A673 (cell line): ENCODE measurements around the gene CEMIP. TPM values are rescaled to one million over a fixed set of nuclear protein-coding genes. Genes with fewer than 3 reads are reported as not detected.
"Not testable (repeated sequence)": the region's sequence is repeated elsewhere in the genome, so short reads cannot be mapped to it uniquely, and the experiment has no call there.

Experiments used
- BruUV-seq: library from RNA; stranded (reverse); fragments of 400-500 nt; replicated peaks from 2 replicates; lab custom pipeline; 2021; lab: Mats Ljungman, UMichigan
- CTCF ChIA-PET: fragments of 300-600 bp; sonication (Branson Sonifier 250); formaldehyde crosslinking; loops from one replicate; lab custom pipeline; 2022; ENCODE audit warnings: antibody characterized with exemption; lab: Charles Lee
- POLR2A ChIA-PET: fragments of 300-600 bp; sonication (Branson Sonifier 250); formaldehyde crosslinking; loops from one replicate; lab custom pipeline; 2022; ENCODE audit warnings: antibody characterized with exemption; ENCODE audit not compliant: low non-redundant PET; lab: Charles Lee
- DNase-seq: peaks from one replicate; pipeline ENCODE4 v3.0.0-alpha.2; 2015; ENCODE audit warnings: low spot score
- H3K27ac ChIP-seq: fragments of 200-600 bp; sonication (generic); 2 replicates; pipeline ENCODE4 v1.5.1; 2016; ENCODE audit warnings: mixed run types, low read depth, mild to moderate bottlenecking, mixed read lengths, antibody characterized with exemption, low read length; ENCODE audit not compliant: poor library complexity, severe bottlenecking
- H3K27me3 ChIP-seq: fragments of 200-600 bp; sonication (generic); replicated peaks from 2 replicates; pipeline ENCODE4 v1.6.1; 2017; ENCODE audit warnings: mixed run types, low read depth, mild to moderate bottlenecking, mixed read lengths, antibody characterized with exemption, low read length; ENCODE audit not compliant: insufficient read depth, poor library complexity
- H3K36me3 ChIP-seq: fragments of 200-600 bp; sonication (generic); 2 replicates; pipeline ENCODE4 v1.6.1; 2016; ENCODE audit warnings: mixed run types, mild to moderate bottlenecking, mixed read lengths, antibody characterized with exemption, low read length; ENCODE audit not compliant: insufficient read depth, poor library complexity, severe bottlenecking
- H3K4me1 ChIP-seq: fragments of 200-600 bp; sonication (generic); 2 replicates; pipeline ENCODE4 v1.6.1; 2017; ENCODE audit warnings: mixed run types, mild to moderate bottlenecking, mixed read lengths, antibody characterized with exemption, low read length; ENCODE audit not compliant: insufficient read depth, poor library complexity, severe bottlenecking
- H3K4me3 ChIP-seq: fragments of 200-600 bp; sonication (generic); 2 replicates; pipeline ENCODE4 v1.5.1; 2016; ENCODE audit warnings: low read depth, mixed run types, mild to moderate bottlenecking, mixed read lengths, low read length; ENCODE audit not compliant: poor library complexity, severe bottlenecking
- H3K9me3 ChIP-seq: fragments of 200-600 bp; sonication (generic); 2 replicates; pipeline ENCODE4 v1.6.1; 2016; ENCODE audit warnings: mixed run types, low read depth, mild to moderate bottlenecking, mixed read lengths, antibody characterized with exemption, low read length; ENCODE audit not compliant: poor library complexity, severe bottlenecking
- EZH2 ChIP-seq: fragments of 200-600 bp; sonication (generic); IDR thresholded peaks from 2 replicates; pipeline ENCODE4 v1.6.1; 2017; ENCODE audit warnings: borderline replicate concordance, low read depth, mild to moderate bottlenecking, mixed read lengths, antibody characterized with exemption, low read length; ENCODE audit not compliant: poor library complexity, severe bottlenecking
- intact Hi-C: fragments of 100-400 bp; cut with micrococcal nuclease; formaldehyde crosslinking; loops from one replicate; pipeline ENCODE4 v1.10.0; 2022; ENCODE audit not compliant: unreplicated experiment
- total RNA-seq: library from RNA; stranded (reverse); gene quantifications from 2 replicates; pipeline ENCODE4 v1.2.3, GENCODE V29; 2021
- TF ChIP-seq, protein P1 (sequence below): fragments of 300-800, 200-600 bp; sonication (generic); conservative IDR thresholded peaks from 2 replicates; pipeline ENCODE4 v1.5.1; 2017; ENCODE audit warnings: low read depth, mild to moderate bottlenecking, antibody characterized with exemption, low read length, moderate library complexity, mixed read lengths

Gene CEMIP
- total RNA-seq, 1 experiment from 2014 or later = not detected

DNA sequence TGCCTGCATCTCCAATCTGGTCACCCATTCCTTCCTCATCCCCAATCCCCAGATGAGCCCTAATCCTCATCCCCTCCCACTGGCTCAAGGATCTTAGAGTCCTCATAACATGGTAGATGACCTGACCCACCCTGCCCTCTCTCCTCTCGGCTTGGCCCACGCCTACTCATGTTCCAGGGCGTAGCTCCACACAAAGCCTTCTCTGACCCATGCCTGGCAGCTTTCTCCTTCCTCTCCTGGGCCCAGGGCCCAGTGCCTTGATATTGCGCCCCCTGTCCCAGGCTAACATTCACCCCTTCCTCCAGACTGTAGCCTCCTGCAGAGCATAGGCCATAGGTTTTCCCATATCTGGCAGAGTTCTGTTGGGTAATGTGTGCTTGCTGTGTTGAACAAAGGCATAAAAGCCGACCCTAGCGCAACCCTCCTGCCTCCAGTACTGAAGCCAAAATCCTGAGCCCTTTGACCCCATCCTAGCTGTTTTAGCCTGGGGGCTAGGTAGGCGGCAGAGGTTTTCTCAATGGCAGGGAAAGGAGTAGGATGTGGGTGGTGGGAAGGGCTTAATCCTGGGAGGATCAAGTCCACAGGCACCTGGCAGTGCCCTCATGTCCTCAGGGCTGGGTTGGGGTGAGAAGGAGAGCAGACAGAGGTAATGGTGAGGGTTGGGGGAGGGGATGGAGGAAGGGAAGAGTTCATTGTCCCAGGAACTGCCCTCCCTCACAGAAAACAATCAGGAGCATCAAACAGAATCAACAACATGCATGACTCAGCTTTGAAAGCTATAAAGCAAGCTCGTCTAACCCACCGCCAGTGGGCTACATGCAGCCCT lies 175.0 kb downstream of the CEMIP start:
- Histone ChIP-seq H3K4me1 (no peaks in the 10 kb centered on the region), H3K27me3 (no peaks in the 10 kb centered on the region), H3K27ac (no peak overlapping the region), H3K4me3 (no peak overlapping the region), H3K36me3 (no peaks in the 10 kb centered on the region), H3K9me3 (no peaks in the 10 kb centered on the region)
- no TSS peak for BruUV-seq
- DNase-seq = no peak
- TF ChIP-seq, protein P1, sequence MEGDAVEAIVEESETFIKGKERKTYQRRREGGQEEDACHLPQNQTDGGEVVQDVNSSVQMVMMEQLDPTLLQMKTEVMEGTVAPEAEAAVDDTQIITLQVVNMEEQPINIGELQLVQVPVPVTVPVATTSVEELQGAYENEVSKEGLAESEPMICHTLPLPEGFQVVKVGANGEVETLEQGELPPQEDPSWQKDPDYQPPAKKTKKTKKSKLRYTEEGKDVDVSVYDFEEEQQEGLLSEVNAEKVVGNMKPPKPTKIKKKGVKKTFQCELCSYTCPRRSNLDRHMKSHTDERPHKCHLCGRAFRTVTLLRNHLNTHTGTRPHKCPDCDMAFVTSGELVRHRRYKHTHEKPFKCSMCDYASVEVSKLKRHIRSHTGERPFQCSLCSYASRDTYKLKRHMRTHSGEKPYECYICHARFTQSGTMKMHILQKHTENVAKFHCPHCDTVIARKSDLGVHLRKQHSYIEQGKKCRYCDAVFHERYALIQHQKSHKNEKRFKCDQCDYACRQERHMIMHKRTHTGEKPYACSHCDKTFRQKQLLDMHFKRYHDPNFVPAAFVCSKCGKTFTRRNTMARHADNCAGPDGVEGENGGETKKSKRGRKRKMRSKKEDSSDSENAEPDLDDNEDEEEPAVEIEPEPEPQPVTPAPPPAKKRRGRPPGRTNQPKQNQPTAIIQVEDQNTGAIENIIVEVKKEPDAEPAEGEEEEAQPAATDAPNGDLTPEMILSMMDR = no peak
- TF ChIP-seq EZH2 = no peak
- intact Hi-C loops = no loop called here
- ChIA-PET POLR2A (no interaction called here), CTCF (no interaction called here)

DNA sequence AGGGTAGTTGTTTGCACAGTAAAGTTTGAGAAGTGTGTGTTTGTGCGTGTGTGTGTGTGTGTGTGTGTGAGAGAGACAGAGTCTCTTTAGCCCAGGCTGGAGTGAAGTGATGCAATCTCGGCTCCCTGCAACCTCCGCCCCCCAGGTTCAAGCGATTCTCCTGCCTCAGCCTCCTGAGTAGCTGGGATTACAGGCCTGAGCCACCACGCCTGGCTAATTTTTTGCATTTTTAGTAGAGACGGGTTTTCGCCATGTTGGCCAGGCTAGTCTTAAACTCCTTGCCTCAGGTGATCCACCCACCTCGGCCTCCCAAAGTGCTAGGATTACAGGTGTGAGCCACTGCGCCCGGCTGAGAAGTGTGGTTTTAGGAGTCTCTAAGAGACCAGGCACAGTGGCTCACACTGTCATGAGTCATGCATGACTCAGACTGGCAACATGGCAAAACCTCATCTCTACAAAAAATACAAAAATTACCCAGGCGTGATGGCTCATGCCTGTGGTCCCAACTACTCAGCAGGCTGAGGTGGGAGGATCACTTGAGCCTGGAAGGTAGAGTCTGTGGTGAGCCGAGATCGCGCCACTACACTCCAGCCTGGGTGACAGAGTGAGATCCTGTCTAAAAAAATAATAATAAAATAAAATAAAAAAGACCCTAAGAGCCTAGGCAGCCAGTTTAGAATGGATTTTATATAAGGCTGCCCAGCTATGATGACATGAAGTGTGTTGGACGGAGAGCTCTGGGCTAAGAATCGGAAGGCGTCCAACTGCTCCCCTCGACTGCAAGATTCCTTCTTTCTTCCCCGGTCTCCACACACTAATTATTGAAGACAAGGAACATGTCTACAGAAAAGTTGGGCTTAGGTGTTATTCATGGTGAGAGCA lies 176.6 kb downstream of the CEMIP start:
- intact Hi-C loops, H3K9me3 ChIP-seq, BruUV-seq, H3K27me3 ChIP-seq, H3K27ac ChIP-seq, H3K4me1 ChIP-seq, H3K36me3 ChIP-seq, CTCF ChIA-PET, H3K4me3 ChIP-seq: not testable (repeated sequence)
- peak; percentile 52 for DNase-seq
- POLR2A ChIA-PET = interaction anchor here (0.6 to 0.7 kb wide), 2 partner anchors 71 to 1371 kb away, joined by 3 to 4 read pairs; no protein-coding TSS in a partner anchor

DNA sequence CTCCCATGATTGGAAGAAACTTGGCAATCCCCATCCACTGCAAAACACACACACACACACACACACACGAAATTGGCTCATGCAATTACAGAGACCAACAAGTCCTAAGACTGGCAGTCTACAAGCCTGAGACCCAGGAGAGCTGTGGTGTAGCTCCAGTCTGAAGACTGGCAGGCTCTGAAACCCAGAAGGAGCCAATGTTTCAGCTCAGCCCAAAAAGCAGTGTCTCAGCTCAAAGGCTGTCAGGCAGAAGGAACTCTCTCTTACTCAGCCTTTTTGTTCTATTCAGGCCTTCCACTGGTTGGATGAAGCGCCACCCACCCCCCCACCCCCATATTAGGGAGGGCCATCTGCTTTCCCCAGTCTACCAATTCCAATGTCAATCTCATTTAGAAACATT lies 178.4 kb downstream of the CEMIP start:
- ChIA-PET POLR2A (interaction anchor here (0.7 kb wide), 1 partner anchor 578 kb away, joined by 4 read pairs; no protein-coding TSS in a partner anchor), CTCF (no interaction called here)
- TF ChIP-seq, protein P1 = no peak
- TF ChIP-seq EZH2 = no peak
- H3K4me1 ChIP-seq = no peaks in the 10 kb centered on the region
- no peak overlapping the region for H3K4me3 ChIP-seq
- DNase-seq = no peak
- BruUV-seq = no TSS peak
- H3K9me3 ChIP-seq = no peaks in the 10 kb centered on the region
- H3K27me3 ChIP-seq = no peaks in the 10 kb centered on the region
- intact Hi-C loops = no loop called here
- no peaks in the 10 kb centered on the region for H3K36me3 ChIP-seq
- no peak overlapping the region for H3K27ac ChIP-seq
